Transverse colon (tissue), 3 donors: ENCODE measurements around the gene AOX1.

Experiments used
- EP300 ChIP-seq: sonication (generic); formaldehyde crosslinking; IDR thresholded peaks from one replicate; pipeline ENCODE4 v1.6.1; 2017; ENCODE audit warnings: antibody characterized with exemption, low read depth
- POLR2A ChIP-seq: fragments of 450-650 bp; IDR thresholded peaks from one replicate; pipeline ENCODE4 v1.6.1; 2016; ENCODE audit warnings: antibody characterized with exemption, mild to moderate bottlenecking, moderate library complexity
- TF ChIP-seq, protein P1 (sequence below), 5 experiments: fragments of 200-600 bp in 3 of 5; fragments of 450-650 bp in 2 of 5; sonication (generic) in 3 of 5; IDR thresholded peaks; 1 replicate in 2 of 5; 2 replicates in 3 of 5; pipeline ENCODE4 v1.5.1; 2016 to 2017; ENCODE audit warnings: antibody characterized with exemption in 5 of 5, inconsistent platforms in 3 of 5, mild to moderate bottlenecking in 2 of 5, moderate library complexity in 1 of 5

- TF ChIP-seq, protein P1, sequence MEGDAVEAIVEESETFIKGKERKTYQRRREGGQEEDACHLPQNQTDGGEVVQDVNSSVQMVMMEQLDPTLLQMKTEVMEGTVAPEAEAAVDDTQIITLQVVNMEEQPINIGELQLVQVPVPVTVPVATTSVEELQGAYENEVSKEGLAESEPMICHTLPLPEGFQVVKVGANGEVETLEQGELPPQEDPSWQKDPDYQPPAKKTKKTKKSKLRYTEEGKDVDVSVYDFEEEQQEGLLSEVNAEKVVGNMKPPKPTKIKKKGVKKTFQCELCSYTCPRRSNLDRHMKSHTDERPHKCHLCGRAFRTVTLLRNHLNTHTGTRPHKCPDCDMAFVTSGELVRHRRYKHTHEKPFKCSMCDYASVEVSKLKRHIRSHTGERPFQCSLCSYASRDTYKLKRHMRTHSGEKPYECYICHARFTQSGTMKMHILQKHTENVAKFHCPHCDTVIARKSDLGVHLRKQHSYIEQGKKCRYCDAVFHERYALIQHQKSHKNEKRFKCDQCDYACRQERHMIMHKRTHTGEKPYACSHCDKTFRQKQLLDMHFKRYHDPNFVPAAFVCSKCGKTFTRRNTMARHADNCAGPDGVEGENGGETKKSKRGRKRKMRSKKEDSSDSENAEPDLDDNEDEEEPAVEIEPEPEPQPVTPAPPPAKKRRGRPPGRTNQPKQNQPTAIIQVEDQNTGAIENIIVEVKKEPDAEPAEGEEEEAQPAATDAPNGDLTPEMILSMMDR (IDR thresholded peaks at IDR 0.05), result no peak
- TF ChIP-seq EP300, result no peak
- TF ChIP-seq POLR2A, result no peak
Observed at GRCh38 chr2:200661477-200661876, 75.7 kb downstream of the AOX1 start.
